Fibroblast of skin of right quadriceps (primary cell): ENCODE measurements around the gene GPATCH3.
"Not testable (repeated sequence)": the region's sequence is repeated elsewhere in the genome, so short reads cannot be mapped to it uniquely, and the experiment has no call there.

ENCODE experiments used
- DNase-seq: peaks from one replicate; pipeline ENCODE4 v3.0.0-alpha.2; 2013

GPATCH3 gene

DNA sequence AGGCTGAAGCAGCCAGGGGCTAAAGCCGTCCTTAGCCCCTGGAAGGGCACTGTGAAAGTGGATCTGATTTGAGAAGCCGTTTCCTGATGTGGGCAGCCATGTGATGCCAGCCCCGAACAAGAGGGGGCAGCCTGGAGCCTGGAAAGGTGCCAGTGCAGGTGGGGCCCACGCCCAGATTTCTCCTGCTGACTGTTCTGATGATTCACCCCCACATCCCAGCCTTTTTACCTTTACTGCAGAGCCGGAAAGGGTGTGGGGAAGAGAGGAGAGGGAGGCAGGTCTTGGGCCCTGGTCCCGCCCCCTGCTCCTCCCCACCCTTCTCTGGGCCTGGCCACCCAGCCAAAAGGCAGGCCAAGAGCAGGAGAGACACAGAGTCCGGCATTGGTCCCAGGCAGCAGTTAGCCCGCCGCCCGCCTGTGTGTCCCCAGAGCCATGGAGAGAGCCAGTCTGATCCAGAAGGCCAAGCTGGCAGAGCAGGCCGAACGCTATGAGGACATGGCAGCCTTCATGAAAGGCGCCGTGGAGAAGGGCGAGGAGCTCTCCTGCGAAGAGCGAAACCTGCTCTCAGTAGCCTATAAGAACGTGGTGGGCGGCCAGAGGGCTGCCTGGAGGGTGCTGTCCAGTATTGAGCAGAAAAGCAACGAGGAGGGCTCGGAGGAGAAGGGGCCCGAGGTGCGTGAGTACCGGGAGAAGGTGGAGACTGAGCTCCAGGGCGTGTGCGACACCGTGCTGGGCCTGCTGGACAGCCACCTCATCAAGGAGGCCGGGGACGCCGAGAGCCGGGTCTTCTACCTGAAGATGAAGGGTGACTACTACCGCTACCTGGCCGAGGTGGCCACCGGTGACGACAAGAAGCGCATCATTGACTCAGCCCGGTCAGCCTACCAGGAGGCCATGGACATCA lies 37.2 kb downstream of the GPATCH3 start, which contains the start of gene SFN:
Gene SFN, plus strand, starts transcription at position 369 of the 904 bp plus-strand sequence. Its CDS starts 64 bp downstream, at position 433.
- DNase-seq, result no peak

DNA sequence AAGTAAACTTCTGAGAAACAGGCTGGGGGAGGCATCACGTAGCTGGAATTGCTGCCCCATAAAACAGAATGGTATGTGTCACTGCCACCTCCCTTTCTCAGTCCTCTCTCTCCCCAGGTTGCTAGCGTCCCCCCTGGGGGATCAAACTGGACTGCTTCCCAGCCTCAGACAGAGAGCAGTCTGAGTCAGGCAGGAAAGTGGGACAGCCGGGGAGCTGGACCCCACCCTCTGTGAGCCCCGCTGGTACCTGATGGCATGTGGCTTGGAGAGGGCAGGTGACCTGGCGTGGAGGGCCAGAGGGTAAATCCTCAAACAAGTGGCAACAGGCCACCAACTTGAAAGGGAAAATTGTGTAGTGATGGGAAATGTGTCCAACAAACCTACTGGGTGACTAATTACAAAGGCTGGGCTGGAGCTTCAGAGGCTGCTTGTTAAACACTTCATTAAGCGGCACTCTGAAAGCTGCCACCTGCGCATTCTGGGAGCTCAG lies 38.3 kb downstream of the GPATCH3 start:
- peak; percentile 38 for DNase-seq

DNA sequence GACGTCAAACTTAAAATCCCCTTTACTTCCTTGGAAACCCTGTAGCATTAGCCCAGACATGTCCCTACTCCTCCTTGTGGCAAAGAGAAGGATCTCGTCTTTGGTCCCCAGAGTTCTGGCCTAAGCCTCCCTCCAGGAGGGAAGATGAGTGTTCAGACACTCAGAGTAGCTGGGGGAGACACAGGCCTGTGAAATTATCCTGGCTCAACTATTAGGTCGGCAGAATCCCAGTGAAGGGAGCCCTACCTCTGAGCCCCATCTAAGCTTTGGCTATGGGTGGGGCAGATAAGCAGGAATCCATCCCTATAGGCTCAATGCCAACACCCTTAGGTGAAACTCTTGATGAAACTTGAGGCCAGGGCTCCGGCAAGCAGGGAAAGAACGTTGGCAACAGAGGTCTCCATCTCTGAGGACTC lies 39.0 kb downstream of the GPATCH3 start:
- DNase-seq, result peak; percentile 42

DNA sequence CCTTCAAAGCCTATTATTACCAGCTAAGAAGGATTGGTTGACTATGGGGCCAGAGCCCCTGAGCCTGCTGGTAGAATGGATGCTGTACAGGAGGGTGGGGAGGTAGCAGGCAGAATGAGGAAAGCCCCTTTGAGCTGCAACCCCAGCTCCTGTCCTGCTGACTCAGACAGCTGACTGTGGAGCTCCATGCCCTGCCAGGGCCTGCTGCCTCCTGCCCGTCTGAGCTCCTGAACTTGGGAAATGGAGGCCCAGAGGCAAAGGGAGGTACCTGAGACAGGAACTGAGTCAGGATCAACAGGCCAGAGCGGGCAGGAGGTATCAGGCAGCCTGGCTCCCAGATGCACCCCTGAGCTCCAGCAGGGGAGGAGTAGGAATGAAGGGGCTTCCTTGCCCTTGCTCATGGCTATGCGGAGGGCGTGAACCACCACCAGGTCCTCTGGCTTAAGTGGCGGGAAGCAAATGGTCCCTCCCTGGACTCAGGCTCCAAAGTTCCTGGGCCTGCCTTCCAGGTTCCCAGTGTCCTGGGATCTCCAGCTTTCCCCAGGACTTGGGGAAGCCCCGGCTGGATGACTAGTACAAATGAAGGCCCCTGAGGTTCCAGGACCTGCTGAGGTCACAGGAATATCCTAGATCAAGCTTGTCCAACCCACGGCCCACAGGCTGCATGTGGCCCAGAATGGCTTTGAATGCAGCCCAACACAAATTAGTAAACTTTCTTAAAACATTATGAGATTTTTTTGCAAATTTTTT lies 41.2 kb downstream of the GPATCH3 start:
- DNase-seq, result no peak

DNA sequence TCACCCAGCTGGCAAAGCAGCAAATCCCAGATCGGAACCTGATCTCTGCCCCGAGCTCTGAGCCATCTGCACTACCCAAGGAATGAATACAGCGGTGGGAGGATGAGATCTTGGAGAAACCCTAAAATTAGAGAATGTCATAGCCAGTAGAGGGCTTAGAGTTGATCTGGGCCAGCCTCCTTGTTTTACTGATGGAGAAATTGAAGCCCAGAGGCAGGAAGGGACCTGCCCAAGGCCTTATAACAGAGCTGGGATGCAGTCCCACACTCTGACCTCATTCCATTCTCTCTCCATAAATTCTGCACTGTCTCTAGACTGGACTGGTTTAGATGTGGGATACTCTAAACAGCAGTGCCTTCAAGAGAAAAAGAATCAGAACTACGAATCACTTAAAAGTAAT lies 42.1 kb downstream of the GPATCH3 start:
- DNase-seq, result no peak

DNA sequence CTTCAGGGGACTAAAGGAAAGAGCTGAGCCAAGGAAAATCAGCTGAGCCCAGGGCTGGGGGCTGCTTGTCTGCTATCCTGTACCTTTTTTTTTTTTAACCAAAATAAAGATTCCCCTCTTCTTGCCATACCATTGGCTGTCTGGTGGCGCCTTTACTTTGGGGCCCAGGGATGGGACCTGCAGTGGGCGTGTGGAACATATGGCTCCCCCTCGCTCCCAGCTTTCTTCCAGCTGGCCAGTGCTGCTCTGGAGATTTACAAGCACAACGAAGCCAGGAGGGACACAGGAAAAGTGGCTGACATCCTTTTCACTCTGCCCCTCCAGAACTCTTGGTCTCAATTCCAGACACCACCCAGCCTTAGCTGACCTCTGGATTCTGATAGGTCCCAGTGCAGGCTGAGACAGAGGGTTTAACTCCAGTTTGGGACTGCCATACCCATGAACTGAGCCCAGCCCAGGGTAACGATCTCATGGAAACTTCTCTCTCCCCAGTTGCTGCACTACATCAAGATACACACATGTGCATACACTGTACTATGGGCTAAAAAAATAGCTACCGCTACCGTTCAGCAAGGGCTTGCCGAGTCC lies 42.7 kb downstream of the GPATCH3 start:
- no peak for DNase-seq

DNA sequence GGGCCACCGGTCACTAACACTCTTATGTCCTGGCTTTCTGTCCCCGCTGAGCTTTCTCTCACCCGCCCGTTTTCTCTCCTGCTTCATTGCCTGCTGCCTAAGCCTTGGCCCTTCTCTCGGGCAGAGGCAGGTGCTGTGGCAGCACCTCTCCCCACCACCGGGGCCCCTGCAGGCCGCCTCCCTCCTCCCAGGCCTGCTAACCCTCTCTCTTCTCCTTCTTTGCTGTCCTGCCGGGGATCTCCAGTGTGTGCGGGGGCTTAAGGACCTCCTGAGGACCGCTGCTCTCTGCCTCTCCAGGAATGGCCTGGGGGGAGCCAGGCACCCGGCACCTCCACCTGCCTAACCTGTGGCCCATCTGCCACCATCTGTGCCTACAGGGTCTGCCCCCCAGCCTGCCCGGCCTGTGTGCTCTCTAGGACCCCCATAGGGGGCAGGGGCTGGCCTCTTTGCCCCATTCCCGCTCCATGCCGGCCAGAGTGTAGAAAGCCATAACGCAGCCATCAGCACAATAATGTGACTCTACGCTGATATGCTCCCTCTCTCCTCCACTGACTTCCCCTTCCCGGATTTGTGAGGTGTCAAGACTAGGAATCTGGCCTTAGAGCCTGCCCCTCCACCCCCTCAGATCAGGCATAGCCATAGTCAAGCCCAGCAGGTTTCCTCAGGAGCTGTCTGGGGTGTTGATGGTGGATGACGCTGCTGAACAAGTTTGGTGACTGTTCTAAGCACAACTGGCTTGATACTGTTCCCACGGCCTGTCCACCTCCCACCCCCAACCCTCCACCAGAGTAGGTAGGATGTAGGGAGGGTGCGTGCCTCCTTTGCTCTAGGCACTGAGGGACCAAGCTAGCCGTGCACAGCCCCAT lies 43.4 kb downstream of the GPATCH3 start:
- no peak for DNase-seq

DNA sequence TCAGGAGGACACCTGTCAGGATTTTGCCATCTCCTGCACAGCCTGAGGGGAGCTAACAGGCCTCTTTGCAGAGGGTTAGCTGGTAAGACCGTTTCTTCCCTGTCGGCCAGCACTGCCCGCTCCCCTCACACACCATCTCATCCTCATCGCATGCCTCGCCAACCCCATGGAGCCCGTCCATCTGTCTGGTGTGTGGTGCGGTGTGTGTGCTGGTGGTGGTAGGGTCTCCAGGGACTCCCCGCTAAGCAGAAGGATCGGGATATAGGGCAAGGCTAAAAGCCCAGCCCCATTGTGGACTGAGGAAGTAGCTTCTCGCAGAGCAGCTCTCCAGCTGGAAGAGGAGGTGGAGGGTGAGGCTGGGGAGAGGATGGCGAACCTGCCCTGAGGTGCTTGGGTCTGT lies 44.1 kb downstream of the GPATCH3 start:
- DNase-seq, result no peak

DNA sequence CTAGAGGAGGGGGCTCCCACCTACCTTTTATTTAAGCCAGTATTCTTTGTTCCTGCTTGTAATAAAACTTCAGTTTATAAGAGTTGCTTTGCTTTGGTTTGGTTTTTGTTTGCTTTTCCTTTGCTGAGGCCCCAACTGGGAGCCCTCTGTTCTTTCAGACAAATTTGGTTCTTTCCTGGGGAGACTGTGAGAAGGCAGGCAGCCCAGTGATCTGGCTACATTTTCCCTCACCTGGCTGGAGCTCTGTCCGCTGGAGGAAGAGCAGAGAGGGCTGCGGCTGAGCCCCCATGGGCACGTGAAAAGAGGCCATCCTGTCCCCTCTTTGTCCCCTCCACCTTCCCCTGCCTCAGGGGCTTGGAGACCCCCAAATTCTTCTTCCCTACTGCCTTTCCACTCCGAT lies 44.6 kb downstream of the GPATCH3 start:
- no peak for DNase-seq

DNA sequence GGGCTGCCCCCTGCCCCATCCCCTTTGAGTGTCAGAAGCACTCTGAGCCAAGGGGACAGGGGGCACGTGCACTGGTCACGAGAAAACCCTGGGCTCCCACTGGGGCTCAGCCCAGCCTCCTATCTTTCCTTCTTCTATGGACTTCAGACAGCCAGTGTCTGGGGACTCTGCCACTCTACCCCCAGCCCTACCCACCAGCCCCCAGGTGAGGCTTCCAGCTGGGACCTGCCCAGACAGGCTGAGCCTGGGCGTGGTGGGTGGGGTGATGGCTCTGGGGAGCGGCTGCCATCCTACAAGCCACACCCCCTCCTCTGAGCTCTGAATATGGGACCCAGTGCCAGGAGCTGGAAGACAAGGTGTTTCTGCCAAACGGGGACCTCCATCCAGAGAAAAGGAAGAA lies 45.4 kb downstream of the GPATCH3 start:
- DNase-seq, result no peak

DNA sequence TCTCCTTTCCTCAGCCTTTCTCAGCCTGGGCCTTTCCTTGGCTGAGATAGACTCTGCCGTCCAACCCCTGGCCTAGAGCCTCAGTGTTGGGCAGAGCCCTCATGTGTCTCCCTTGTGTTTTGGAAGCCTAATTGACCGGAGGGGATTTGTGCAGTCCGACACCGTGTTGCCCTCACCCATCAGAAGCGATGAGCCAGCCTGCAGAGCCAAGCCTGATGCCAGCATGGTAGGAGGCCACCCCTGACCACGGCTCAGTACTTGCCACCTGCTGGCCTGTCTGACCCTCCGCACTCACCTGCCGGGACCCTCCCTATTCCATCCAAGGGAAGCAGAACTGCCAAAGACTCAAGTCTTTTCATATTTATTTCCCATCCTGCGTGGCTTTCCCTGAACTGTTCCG lies 46.7 kb downstream of the GPATCH3 start:
- no peak for DNase-seq

DNA sequence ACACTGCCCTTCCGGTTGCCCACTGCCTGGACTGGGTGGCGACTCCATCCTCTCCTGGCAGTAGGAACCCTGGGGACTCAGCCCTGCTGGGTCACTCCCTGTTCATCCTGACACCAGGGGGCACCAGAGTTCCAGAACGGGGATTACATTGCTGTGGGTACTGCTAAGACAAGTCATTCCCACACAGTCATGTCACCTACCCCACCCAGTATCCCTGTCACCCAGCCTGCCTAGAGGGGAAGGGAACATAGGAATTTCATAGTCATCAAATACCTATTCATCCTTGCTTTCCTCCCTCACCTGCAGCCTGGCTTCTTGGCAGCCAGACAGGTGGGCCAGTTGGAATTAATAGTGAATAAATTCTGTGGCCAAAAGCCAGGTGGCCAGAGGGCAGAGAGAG lies 47.1 kb downstream of the GPATCH3 start:
- DNase-seq, result peak; percentile 73

DNA sequence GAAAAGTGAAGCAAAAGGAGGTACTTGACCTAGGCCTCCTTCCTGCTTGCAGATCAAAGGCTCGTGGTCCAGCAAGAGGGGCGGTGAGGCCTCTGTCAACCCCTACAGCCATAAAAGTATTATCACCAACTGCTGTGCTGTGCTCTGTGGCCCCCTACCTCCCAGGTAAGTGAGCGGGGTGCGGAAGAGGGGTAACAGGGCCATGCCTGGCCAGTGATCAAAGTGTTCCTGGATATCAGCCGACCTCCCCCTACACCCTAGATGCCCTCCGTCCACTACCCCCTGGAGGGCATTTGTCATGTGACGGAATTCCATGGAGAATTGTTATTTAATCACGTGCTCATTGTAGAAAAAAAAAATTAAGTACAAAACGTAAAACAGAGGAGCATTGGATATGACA lies 47.6 kb downstream of the GPATCH3 start:
- DNase-seq, result no peak

DNA sequence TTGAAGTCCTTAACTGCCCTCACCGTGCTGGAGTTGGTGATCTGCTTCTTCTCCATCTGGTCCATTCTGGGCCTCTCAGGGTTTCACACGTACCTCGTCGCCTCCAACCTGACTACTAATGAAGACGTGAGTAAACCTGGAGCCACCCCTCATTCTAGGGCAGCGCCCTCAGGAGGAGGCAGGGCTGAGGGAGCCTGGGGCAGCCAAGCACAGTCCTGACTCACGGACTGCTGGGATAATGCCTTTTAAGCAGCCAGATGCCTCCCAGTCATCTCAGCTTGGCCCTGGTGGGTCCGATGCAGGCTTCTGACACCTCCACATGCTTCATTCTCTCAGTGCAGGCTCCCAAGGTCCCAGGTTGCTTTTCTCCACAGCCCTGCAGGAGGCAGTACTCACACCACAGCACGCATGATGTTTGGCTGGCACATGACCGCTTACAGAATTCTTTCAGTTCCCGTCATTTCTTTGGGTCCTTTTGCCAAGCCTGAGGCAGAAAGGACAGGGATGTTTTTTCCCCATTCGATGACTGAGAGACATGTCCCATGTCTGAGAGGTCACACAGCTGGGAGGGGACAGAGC lies 49.1 kb downstream of the GPATCH3 start:
- no peak for DNase-seq

DNA sequence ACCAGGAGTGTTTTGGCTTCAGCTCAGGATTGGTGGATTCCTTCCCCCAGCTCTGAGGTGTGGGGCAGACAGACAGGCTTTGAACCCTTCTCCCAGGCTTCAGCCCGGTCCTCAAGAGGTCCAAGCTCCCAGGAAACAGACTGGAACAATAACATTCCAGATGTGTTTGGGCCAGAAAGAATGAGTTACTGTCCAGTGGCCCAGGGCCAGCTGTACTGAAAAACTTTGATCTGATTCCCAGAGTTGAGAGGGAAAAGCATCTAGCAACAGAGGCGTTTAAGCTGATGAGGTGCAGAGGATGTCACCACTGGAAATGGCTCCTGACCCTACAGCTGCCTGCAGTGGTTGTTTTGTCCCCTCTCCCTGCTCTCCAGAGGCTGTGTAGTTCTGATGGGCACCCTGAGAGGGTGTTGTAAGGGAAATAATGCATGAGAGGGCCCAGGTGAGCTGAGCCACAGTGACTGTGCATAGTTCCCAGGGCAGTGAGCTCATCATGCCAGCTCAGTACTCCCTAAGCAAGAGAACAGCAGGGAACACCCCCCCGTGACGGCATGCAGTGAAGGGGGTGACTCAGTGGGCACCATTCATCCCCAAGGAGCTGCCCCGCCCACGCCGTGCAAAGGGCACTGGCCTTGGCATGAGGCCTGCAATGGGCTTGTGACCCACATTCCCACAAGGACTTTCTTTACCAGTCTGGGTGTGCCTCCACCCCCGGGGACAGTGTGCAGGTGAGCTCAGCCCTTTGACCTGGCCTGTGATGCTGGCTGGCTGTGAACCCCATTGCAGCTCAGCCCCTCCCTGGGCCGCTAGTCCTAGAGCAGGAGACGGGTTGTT lies 51.1 kb downstream of the GPATCH3 start:
- peak; percentile 43 for DNase-seq

DNA sequence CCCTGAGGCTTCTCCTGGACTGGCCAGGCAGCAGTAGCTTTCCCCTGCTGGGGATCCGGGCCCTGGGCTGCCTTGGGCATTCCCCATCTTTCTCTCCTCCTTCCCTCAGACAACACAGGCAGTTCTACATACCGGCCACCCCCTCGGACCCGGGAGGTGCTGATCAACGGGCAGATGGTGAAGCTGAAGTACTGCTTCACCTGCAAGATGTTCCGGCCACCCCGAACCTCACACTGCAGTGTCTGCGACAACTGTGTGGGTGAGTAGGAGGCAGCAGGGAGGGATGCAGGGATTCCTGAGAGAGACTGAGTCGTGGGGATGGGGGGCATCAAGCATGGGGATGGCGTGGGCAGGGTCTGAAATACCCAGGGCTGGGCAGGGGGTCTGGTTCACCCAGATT lies 51.8 kb downstream of the GPATCH3 start:
- DNase-seq, result no peak

DNA sequence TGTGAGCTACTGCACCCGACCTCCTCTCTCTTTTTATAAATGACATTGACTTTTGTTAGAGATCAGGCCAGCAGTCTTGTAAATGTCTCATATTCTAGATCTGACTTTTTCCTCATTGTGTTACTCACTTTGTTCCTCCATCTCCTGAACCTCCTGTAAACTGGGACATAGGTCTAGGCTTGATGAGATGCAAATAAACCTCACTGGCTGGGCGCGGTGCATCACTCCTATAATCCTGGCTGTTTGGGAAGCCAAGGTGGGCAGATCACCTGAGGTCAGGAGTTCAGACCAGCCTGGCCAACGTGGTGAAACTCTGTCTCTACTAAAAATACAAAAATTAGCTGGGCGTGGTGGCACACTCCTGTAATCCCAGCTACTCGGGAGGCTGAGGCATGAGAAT lies 52.4 kb downstream of the GPATCH3 start:
- not testable (repeated sequence) for DNase-seq

DNA sequence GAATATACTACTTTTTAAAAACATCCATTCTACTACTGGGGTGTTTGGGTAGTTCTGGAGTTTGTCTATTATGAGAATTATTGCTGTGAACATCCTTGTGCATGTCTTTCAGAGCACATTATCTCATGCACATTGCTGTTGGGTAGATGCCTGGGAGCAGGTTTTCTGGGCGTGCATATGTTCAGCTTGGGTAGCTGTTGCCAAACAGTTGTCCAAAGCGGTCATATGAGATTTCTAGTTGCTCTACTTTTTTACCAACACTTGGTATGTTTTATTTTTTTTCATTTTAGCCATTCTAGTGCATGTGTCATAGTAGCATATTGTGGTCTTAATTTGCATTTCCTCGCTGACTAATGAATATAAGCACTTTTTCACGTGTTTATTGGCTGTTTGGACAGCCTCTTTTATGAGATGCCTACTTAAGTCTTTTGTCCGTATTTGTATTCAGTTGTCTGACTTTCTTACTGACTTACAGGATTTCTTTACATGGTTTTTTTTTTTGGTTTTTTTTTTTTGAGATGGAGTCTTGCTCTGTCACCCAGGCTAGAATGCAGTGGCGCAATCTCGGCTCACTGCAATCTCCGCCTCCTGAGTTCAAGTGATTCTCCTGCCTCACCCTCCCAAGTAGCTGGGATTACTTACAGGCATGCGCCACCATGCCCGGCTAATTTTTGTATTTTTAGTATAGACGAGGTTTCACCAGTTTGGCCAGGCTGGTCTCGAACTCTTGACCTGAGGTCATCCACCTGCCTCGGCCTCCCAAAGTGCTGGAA lies 55.7 kb downstream of the GPATCH3 start:
- DNase-seq, result no peak
